CMK (cell line): Measurements from ENCODE around the gene NDUFS6.
"Not testable (repeated sequence)": the region's sequence is repeated elsewhere in the genome, so short reads cannot be mapped to it uniquely, and the experiment has no call there.

Experiments used
- DNase-seq: peaks from one replicate; pipeline ENCODE4 v3.0.0-alpha.2; 2010; ENCODE audit warnings: low read depth

The NDUFS6 gene

DNA sequence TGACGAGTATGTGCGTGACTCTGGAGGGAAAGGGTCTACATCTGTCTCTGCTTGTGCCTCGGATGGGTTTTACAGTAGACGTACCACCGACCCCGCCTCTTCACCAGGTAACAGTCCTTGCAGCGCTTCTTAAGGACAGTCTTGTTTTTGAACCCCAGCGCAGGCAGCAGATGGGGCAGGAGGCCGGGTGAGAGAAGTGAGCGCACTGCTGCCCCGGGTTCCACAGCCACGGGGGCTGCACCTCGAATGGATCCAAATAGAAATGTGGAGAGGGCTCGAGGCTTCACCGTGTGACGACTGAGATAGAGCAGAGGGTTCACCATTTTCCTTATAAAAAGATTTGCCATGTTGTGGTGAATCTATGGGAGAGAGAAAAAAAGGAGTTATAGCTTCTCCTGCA is 2.6 kb upstream of the NDUFS6 start:
- not testable (repeated sequence) for DNase-seq

DNA sequence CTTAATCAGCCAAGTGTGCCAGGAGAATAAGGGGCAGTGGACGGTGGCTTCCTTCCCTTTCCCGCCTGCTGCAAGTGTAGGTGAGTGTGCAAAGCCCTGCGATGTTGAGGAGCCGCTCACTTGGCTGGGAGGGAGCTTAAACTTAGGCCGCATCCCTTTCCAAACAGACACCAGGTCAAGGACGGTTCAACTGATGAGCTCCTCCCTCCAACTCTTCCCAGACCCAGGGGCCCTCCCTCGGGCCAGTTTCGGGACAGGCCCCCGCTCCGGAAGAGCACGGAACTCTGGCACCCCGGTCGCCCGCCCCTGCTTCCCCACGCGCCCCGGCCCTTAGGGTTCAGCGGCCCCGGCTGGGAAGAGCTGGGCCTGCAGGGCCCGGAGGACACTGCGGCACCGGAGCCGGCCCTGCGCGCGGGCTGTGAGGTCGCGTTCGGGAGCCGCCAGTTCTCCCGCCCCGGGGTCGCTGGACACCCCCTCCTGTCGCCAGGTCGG is 2.1 kb upstream of the NDUFS6 start:
- no peak for DNase-seq

DNA sequence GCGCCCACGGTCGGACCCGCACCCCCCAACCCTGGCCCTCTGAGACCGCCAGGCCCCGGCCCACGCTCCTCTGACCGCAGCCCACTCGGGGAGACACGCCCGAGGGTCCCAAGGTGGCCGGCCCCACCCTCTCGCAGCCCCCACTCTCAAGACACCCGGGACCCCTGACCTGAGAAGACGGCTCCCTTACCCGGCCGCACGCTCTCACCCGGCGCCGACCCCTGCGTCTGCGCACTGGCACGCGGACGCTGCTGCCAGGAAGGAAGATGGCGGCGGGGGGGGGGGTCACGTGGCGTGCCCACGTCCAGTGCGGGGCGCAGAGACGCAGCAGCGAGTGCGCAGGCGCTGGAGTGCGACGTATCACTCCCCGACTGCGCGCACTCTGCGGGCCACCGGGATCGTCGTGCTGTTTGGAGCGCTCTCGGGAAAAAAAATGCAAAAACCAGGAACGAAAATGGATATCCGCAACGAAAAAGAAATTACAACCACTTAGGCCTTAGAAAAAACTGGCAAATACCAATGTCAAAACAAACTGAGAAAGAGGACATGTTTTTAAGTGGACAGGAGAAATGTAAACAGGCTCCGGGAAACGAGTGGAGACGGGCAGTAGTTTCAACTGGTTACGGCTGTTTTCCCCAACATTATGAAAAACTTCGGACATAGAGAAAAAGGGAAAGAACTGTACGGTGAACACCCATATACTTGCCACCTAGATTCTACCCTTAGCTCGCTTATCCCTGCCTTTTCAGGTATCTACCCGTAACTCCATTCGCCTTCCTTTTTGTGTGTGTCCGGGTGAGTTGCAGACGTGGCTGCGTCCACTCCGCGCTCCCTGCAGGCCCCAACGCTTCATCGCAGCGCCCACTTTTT is 1.4 kb upstream of the NDUFS6 start, which contains the start of gene MRPL36:
MRPL36 (minus strand) TSS at position 236 of the 870 bp plus-strand sequence. CDS start 902 bp downstream, outside the sequence.
- peak; percentile 89 for DNase-seq

- DNase-seq, result no peak
These were observed 560 bp upstream of the NDUFS6 start for GRCh38 chr5:1800472-1801221.

- no peak for DNase-seq
These were observed 724 bp downstream of the NDUFS6 start for GRCh38 chr5:1801967-1802295.

GRCh38 chr5:1803192-1803591 is 2.0 kb downstream of the NDUFS6 start:
- DNase-seq, result no peak

- DNase-seq, result no peak
These were observed 2.9 kb downstream of the NDUFS6 start for GRCh38 chr5:1804001-1804690.

- DNase-seq, result no peak
These were observed 4.1 kb downstream of the NDUFS6 start for GRCh38 chr5:1805326-1805725.

DNA sequence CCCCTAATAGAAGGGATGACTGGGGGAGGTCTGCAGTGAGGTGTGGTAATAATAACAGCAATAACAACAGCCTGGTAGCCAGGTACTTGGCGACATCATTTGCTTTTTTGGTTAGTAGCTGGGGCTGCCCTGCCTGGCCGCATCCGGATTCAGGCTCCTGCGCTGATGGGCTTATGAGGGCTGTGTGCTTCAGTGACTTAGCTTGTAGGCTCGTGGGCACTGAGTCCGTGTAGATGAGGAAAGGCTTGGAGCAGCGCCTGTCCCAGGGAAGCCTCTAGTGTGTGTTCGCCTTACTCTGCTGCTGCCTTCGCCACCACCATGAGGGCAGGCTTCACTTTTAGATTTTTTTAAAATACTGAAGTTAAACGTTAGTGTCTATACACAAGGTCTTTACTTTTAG is 4.5 kb downstream of the NDUFS6 start:
- no peak for DNase-seq

GRCh38 chr5:1806199-1806598 is 5.0 kb downstream of the NDUFS6 start:
- DNase-seq, result no peak

DNA sequence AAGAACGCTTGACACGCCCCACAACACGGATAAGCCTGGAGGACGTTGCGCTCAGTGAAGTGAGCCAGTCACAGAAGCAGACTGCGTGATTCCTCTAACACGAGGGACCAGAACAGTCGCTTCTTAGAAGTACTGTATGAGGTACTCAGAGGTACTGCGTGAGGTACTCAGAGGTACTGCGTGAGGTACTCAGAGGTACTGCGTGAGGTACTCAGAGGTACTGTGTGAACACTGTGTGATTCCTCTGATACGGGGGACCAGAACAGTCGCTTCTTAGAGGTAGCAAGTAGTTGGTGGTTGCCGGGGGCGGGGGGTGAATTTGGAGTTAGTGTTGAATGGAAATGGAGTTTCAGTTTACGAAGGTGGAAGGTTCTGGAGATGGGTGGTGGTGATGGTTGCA is 5.8 kb downstream of the NDUFS6 start:
- no peak for DNase-seq

DNA sequence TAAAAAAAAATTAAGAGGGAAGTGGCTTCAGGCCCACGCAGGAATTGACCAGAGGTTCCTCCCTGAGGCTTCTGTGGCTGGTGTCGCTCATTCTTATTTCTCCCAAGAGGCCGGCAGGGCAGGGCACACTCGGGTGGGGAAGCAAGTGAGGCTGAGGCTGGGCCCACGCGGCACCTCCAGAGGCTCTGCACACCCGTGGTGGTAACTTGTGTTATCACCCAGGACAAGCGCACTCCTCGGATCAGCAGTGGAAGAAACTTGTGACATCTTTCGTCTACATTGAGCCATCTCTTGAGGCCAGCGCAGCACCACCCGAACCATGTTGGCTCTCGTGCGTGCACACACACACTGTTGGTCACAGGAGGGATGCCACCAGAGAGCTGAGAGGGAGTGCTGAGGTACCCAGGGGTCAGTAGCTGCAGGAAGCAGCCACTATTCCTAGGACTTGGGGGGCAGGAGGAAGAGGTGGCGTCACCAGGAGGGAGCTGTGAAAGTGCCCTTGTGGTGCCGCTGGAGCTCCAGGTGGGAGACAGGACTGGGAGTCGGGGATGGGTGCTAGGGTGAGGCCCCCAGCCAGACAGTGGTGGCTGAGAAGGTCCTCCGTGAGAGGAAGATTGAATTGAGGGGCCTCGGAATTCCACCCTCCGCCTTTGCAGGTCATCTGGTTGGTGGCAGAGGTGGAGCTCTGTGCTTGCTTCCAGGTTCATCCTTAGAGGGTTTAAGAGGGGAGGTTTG is 6.4 kb downstream of the NDUFS6 start:
- DNase-seq, result no peak

GRCh38 chr5:1808439-1808838 is 7.2 kb downstream of the NDUFS6 start:
- no peak for DNase-seq

DNA sequence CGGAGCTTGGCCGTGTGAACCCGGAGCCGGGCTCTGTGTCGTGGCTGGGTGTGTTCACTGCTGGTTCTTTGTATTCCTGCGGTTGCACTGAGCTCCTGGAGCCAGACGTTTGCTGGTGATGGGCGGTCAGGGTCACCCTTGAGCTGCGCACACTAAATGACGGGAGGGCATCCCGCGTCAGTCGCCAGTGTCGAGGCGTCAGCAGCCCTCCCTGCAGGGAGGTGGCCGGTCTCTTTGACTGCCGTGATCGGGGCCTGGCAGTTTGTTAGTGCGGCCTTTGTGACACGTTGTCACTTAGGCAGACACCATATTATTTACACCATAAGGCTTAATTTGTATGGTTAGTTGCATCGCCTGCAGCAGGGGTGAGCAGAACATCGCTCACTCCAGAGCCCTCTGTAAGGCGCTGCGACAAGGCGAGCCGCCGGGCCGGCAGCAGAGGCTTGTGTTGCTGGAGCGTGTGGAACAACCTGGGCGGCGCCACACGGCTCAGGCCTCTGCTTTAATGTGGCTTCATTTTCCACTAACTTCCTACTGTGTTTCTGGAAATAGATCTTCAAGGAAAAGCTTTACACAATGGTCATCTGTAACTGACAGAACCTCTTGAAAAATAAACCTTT is 8.3 kb downstream of the NDUFS6 start:
- no peak for DNase-seq

DNA sequence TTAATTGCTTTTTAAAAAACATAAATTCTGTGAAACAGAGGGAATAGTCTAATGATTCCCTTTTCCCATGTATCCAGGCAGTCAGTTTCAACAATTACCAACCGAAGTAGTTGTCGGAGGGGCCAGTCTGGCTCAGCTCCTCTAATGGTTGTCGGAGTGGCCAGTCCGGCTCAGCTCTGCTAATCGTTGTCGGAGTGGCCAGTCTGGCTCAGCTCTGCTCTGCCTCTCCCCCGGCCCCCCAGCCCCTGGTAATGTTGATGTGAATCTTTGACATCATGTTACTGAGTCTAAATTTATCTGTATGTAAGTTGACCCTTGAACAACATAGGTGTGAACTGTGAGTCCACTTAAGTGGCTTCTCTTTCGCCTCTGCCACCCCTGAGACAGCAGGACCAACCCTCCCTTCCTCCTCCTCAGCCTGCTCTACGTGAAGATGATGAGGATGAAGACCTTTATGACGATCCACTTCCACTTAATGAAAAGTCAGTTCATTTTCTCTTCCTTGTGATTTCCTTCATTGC is 9.4 kb downstream of the NDUFS6 start:
- DNase-seq, result no peak

- no peak for DNase-seq
These were observed 13.2 kb downstream of the NDUFS6 start for GRCh38 chr5:1814183-1815020.

DNA sequence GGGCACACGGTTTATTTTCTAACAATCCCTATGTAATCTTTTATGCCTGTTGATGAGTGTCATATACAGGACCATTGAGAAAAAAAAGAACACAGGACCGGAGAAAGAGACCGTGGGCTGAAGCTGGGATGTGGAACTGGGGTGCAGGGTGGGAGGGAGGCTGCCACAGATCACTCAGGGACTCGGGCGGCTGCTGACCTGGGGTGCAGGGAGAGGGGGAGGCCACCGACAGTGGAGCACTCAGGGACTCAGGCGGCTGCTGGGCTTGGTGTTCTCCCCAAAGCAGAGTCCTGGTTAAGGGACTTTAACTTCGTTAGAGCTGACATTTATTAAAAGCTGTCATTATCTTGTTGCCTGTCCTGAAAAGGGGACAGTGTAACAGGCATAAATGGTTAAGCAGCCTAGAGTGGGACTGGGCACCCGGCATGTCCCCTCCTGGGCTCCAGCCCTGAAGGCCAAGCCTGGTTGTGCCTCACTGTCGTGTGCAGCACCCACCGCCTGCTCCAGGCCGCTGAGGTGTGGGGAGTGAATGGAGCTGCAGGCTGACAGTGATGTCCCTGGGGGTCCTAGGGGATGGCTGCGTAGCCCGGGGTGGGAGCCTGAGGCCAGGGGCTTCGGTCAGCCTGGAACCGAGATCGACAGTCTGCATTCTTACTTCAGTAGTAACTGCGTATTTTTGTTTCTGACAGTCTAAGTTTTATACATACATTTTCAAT is 14.0 kb downstream of the NDUFS6 start:
- DNase-seq, result no peak

DNA sequence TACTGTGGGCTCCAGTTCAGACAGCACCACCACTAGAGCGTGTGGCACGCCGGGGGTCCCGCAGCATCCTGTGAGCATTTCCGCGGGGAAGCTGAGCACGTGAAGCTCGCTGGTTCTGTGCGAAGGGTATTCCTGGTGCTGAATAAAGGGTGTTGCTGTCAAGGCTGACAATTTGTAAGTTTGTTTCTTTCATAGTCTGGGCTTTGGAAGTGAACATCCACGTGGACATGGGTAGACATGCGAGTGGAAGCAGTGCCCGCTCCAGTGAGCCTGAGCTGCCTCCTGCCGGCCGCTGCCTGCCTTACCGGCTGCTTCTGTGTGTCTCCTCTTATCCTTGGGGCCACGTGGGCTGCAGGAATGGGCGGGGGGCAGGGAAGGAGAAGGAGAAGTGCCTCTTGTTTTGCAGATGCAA is 14.7 kb downstream of the NDUFS6 start:
- no peak for DNase-seq

DNA sequence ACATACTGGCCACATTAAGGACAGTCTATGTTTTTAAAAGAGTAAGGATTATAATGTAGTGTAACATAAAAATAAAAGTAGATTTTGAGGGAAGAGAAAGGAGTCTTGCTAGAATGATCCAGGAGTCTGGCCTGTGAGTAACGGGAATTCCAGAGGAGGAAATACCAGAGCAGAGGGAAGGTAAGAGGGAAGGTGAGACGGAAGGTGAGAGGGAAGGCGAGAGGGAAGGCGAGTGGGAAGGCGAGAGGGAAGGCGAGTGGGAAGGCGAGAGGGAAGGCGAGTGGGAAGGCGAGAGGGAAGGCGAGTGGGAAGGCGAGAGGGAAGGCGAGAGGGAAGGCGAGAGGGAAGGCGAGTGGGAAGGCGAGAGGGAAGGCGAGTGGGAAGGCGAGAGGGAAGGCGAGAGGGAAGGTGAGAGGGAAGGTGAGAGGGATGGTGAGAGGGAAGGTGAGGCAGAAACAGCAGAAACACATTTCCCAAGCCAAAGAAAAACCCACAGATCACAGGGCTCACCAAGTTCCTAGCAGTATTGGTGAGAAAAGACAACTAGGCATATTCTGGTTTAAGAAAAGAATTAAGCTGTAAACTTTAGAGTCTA is 15.4 kb downstream of the NDUFS6 start:
- not testable (repeated sequence) for DNase-seq
